Measurements from ENCODE around the gene ACP1.

- TF ChIP-seq CTCF (IDR thresholded peaks at IDR 0.05; ENCODE audit: insufficient read depth, low read length, poor library complexity, severe bottlenecking): no peak
- TF ChIP-seq EZH2phosphoT487 (conservative IDR thresholded peaks at IDR 0.05; ENCODE audit: low read length): no peak
Observed at GRCh38 chr2:234421-234820, 30.3 kb upstream of the ACP1 start.
